NCI-H524 treated with DMSO at 0.1 percent for 48 hours (cell line): ENCODE measurements around the gene CCDC181.
A peak's percentile ranks its signal among the peaks of the same experiment; 100 is the strongest.
"Not testable (repeated sequence)": the region's sequence is repeated elsewhere in the genome, so short reads cannot be mapped to it uniquely, and the experiment has no call there.

Experiments
- DNase-seq: peaks from one replicate; lab custom pipeline; 2025; lab: John Stamatoyannopoulos, UW

Gene CCDC181

GRCh38 chr1:169427081-169427641 is at the start of gene CCDC181:
CCDC181 (minus strand) TSS chr1:169427474; CDS start chr1:169424927, 2,547 bp downstream.
- DNase-seq = peak; percentile 82

DNA sequence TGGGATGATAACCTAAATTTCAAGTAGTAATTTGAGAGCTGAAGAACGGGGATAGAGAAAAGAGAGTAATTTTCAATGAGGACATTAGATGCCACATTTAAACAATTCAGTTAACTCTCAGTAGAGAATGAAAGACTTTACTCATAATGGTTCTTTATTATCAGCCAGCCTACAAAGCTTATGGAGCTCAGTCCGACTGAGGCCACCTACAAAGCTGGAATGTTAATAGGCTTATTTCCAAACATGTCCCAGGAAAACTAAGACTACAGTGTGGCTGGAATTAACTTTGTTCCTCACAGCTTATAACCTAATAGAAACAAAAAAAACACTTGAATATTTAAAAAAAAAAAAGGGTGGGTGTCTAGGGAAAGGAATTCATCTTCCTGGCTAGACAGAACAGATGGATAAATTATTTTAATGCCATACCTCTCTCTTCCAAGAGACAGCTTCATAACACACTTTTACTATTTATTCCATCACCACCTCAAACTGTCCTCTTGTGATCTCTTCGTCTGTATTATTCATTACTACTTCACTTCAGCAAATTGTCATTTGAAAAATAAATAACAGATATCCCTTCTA is 48.6 kb upstream of the CCDC181 start:
- no peak for DNase-seq

DNA sequence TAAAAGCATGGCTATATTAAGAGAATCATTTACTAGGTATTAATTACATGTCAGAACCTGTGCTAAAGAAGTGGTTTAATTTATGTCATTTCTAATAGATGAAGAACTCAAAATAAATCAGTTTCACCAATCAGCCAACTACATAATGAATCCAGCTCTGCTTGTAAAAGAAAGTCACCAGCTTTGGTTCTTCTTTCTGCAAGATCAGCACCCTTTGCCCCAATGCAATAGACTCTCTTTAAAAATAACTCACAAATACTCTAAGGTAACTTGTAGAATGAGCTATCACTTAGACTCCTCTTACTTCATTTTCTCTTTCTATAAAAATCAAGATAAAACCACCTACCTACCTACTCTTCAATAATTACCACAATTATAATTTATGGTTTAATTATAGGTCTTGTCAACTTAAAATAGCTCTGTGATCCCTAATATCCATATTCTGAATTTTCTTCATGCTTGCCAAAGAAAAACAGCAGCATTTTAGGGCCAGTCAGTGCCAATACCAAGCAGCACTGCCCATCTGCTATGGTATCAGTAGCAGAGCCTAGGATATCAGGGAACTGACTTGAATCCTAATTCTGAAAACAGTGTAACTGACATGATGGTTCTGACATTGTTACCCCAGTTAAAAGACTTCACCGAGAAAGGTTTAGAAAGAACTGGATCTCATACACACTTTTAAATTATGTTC is 47.2 kb upstream of the CCDC181 start:
- no peak for DNase-seq

GRCh38 chr1:169473347-169473746 is 46.1 kb upstream of the CCDC181 start:
- no peak for DNase-seq

GRCh38 chr1:169472738-169473137 is 45.5 kb upstream of the CCDC181 start:
- no peak for DNase-seq

DNA sequence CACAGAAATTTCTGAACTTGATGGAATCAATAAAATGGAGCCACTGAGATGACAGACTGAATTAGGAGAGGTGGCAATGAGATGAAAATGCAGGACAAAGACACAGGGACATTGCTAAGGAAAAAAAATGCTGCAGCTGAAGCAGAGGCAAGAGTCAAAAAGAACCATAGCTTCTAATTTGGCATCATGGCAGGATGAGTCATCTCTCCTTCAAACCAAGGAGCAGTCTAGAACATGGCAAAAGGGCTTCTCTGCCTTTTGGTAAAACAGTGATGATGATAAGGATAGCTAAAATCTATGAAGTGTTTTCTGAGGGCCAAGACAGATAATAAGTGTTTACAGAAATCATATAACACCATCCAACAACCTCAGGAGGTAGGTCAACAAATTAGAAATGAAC is 41.7 kb upstream of the CCDC181 start:
- no peak for DNase-seq

DNA sequence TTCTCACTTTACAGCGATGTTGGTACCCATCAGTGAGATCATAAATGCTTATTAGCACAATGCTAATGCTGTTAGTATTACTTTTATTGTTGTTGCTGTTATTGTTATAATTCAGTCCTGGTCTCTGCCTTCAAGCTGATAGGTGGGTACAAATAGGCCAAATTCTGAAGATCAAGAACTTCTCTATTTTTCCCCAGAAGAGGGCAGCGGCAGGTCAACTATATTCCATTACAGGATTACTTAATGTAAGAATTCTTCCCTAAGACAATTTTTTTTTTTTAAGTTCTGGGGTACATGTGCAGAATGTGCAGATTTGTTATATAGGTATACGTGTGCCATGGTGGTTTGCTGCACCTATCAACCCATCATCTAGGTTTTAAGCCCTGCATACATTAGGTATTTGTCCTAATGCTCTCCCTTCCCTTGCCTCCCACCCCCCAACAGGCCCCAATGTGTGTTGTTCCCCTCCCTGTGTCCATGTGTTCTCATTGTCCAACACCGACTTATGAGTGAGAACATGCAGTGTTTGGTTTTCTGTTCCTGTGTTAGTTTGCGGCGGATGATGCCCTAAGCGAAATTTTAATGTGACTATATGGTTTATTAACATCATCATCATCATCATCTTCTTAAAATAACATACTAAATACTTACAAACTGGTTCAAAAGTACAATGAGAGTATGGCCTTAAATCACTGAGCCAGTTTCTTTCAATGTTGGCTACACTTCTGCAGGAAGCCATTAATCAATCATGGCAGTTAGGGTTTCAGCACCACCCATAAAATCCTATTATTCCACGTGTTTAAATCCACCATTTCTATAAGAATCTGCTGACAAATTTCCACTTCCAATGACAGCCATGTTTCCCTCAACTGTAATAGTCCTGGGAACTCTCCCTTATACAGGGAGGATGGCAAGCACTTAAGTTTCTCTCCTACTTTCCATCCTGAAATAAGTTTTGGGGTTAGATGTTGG is 39.3 kb upstream of the CCDC181 start:
- no peak for DNase-seq

DNA sequence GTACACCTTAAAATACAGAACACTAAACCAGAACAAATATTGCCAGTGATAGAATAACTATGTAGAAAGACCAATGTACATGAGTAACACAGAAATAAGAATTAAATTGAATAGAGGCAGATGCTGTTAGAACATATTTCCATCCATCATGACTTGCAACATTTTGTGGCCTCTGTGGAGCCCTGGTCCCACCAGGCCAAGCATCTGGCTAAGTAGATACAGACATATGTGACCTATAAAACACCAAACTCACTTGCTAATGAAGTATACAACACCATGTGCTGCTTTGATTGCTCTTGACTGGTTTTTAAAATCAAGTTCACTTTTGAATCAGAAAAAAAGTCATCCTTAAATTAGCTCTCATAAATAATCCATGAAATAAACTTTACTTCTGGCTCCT is 38.0 kb upstream of the CCDC181 start:
- peak; percentile 33 for DNase-seq

DNA sequence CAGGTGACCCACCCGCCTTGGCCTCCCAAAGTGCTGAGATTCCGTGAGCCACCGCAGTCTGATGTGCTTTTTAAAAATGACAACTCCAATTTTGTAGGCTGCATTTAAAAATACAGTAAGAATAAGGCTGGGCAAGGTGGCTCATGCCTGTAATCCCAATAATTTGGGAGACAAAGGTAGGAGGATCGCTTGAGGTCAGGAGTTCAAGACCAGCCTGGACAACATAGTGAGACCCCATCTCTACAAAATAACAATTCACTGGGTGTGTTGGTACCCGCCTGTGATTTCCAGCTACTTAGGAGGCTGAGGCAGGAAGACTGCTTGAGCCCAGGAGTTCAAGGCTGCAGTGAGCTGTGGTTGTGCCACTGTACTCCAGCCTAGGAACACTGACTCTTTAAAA is 35.1 kb upstream of the CCDC181 start:
- DNase-seq = no peak

DNA sequence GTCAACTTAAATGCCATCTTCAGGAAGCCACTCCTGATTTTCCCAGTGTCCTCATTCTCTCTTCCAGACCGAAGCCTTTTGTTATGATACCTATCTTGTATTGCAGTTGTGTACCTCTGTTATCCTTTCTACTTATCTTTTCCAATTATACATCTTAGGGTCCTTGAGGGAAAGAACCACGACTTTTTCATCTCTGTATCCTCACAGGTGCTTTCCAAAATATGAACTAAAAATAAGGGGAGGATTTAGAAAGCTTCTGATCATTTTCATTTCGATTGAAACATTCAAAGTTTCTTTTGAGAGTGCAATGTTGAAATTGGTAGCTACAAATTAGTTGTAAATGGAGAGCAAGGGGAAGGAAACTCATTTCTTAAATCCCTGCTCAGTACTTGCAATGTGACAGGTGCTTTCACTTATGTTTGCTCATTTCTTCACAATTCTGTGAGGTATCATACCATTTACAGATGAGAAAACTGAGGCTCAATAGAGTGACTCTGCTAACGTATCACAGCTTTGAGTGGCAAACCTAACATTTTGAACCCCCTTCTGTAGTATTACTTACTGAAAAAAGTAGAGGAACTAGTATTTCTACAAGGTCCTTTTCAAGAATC is 34.2 kb upstream of the CCDC181 start:
- DNase-seq = no peak

DNA sequence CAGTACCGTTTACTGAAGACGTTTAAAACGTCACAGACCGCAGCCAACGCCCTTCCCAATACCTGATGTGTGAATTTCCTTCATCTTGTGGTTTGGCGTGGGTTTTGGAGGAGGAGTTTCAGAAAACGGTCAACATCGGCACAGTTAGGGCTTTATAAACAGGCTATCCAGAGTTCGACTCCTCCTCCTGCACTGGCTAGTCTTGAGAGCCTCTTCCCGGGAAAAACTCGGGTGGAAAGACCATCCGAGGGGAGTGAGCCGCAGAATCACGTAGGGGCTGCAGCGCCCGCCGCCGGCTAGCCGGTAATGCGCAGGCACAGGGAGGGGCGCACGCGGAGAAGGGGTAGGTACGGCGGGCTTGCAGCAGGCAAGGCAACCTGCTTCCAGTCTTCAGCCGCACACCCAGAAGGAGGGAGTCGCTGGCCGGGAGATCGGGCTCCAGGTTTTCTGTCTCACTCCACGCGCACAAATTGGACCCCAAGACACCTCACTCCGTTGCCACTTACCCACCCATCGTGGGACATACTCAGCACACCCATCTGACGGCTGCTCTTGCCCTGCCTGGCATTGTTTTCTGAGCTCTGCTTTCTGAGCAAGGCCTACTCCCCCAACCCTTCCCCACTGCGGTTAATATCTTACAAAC is 33.0 kb upstream of the CCDC181 start:
- no peak for DNase-seq

- no peak for DNase-seq
Measured at GRCh38 chr1:169457443-169457842, 30.2 kb upstream of the CCDC181 start.

DNA sequence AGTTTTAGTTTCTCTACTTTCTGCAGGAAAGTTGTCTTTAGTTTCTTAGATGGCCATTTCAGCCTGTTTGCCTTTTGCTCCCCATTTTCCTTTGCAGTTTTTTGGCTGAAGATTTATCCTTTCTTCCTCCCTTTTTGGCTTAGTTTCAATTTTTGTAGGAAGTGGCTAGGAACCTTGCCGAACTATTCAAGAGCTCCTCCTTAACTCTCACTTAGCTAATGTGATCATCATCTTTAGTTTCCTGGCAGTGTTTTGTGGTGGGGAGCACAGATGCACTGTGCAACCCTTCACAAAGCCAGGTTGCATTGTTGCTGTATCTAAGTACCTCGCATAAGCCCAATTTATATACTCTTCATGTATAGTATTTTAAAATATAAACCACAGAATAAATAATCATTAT is 28.8 kb upstream of the CCDC181 start:
- DNase-seq = no peak

DNA sequence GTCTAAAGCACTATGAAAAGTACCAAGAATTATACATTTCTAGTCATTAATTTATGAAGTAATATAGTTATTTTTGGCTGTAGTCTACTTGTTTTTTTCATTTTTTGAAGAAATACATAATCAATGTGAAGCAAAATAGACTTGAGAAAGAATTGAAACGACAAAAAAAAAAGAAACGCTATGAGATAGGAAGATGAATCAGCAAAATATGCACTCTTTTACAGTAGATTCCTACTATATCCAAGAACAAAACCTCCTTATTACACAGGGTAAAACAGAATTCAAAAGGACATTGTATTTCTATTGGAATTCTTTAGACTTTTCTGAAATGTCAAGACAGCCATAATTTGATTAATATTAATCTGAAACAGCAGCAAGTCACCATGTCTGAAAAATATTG is 25.6 kb upstream of the CCDC181 start:
- no peak for DNase-seq

DNA sequence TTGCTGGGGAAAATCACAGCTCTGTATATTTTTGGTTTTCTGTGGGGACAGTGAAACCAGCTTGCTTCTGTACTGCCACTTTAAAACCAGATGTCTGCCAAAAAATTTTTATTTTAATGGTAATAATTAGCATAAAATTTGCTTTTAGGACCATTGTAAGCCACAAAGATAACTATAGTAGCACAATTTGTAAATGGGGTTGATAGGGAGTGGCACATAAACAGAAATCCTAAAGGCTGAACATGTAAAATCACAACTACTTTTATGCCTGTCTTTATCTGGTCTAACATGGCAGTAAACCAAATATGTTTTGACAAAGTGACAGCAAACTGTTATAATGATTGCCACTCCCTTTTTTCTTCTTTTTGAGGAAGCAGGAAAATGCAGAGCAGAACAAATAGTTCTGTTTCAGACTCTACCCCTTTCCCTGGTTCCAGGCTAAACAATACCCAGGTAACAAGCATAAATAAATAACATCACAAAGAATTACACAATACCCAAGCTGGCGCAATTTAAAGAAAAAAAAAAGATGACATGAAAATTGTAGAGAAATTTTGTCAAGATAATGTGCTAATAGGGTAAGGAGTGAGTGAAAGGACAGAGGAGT is 24.0 kb upstream of the CCDC181 start:
- no peak for DNase-seq

DNA sequence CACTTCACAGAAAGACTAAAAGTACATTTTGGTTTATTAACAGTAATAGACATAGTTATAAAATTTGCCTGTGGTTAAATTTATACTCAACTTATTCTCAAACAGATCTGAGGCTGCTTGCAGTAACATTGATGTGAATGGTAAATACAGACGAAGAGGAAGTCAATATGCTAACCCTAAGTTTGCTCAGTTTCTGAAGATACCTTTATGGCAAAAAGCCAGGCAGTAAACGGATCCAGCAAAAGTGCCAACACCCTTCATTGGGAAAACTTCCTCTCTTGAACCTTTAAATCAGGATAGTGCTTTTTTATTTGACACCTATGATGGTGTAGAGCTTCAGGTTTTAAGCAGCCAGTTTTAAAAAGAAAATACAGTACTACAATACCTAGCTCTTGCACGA is 16.6 kb upstream of the CCDC181 start:
- DNase-seq = no peak

DNA sequence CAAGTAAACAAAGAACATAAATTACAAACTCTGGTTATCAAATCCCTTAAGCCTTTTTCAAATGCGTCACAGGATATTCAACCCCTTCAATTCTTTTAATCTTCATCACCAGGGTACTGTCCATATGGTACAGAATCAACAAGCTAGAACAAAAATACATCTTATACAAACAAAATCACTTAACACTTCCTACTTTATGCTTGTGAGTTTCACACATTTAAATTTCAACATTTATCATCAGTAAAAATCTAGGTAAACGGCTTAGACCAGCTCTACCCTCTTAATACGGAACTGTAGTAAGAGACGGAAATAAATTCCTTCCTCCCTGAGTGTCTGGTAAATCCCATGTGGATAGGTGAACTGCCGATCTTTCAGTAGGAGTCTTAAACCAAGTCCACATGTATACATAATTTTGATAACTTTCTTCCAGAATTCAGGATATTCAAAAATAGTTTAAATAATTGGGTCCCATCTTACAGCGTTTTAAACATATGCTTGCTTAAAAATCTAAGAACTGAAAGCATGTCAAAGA is 1.0 kb downstream of the CCDC181 start:
- peak; percentile 79 for DNase-seq

- no peak for DNase-seq
Measured at GRCh38 chr1:169421309-169421708, 6.0 kb downstream of the CCDC181 start.

DNA sequence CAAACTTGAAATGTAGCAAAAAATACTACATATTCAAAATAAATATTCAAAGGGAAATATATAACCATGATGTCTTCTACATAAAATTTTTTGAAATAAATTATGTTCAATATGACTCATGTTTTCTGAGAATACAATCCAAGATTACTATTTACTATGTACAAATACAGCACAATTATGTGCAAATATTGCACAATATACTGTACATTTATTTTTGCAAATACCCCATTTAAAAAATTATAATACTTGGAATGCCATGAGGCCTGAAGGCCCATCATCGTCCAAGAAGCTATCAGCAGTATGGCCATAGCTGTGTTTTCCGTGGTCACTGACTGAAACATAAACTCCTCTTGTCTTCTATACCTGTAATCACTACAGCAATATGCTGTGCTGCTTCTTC is 12.3 kb downstream of the CCDC181 start:
- no peak for DNase-seq

DNA sequence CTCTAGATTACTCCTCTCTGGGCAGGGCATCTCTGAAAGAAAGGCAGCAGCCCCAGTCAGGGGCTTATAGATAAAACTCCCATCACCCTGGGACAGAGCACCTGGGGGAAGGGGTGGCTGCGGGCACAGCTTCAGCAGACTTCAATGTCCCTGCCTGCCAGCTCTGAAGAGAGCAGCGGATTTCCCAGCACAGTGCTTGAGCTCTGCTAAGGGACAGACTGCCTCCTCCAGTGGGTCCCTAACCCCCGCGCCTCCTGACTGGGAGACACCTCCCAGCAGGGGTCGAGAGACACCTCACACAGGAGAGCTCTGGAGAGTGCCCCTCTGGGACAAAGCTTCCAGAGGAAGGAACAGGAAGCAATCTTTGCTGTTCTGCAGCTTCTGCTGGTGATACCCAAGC is 18.9 kb downstream of the CCDC181 start:
- not testable (repeated sequence) for DNase-seq

- not testable (repeated sequence) for DNase-seq
Measured at GRCh38 chr1:169402578-169402977, 24.7 kb downstream of the CCDC181 start.
